H9 (cell line): ENCODE data around the gene DDX47. TPM values are rescaled to one million over a fixed set of nuclear protein-coding genes. Genes with fewer than 3 reads are reported as not detected.

Experiments
- DNase-seq: peaks from one replicate; pipeline ENCODE4 v3.0.0-alpha.2; 2017
- H2AFZ ChIP-seq: one replicate; pipeline ENCODE4 v1.6.1; 2013; ENCODE audit warnings: mild to moderate bottlenecking, low read length, control low read depth, moderate library complexity
- H2AK5ac ChIP-seq: 2 replicates; pipeline ENCODE4 v1.6.1; 2013; ENCODE audit warnings: low read length, control low read depth, mixed read lengths; ENCODE audit not compliant: insufficient read length
- H2BK120ac ChIP-seq: one replicate; pipeline ENCODE4 v1.6.1; 2013; ENCODE audit warnings: low read depth, mild to moderate bottlenecking, low read length, control low read depth, inconsistent platforms; ENCODE audit not compliant: poor library complexity, severe bottlenecking
- H2BK12ac ChIP-seq: 2 replicates; pipeline ENCODE4 v1.6.1; 2013; ENCODE audit warnings: low read length, control low read depth, mixed read lengths, low read depth; ENCODE audit not compliant: insufficient read length
- H2BK15ac ChIP-seq: 2 replicates; pipeline ENCODE4 v1.6.1; 2013; ENCODE audit warnings: low read depth, low read length, control low read depth
- H2BK20ac ChIP-seq: one replicate; pipeline ENCODE4 v1.6.1; 2013; ENCODE audit warnings: low read depth, mild to moderate bottlenecking, low read length, control low read depth, inconsistent platforms; ENCODE audit not compliant: poor library complexity, severe bottlenecking
- H2BK5ac ChIP-seq: 2 replicates; pipeline ENCODE4 v1.6.1; 2013; ENCODE audit warnings: low read length, control low read depth, mixed read lengths; ENCODE audit not compliant: insufficient read length
- H3K14ac ChIP-seq: 2 replicates; pipeline ENCODE4 v1.6.1; 2013; ENCODE audit warnings: low read length, control low read depth; ENCODE audit not compliant: insufficient read depth
- H3K18ac ChIP-seq: 2 replicates; pipeline ENCODE4 v1.6.1; 2013; ENCODE audit warnings: low read depth, mild to moderate bottlenecking, mixed read lengths, low read length, control low read depth; ENCODE audit not compliant: insufficient read length
- H3K23ac ChIP-seq: 2 replicates; pipeline ENCODE4 v1.6.1; 2013; ENCODE audit warnings: low read length, control low read depth, mixed read lengths, low read depth; ENCODE audit not compliant: insufficient read length
- H3K23me2 ChIP-seq: 2 replicates; pipeline ENCODE4 v1.6.1; 2013; ENCODE audit warnings: low read depth, mild to moderate bottlenecking, mixed read lengths, low read length, control low read depth; ENCODE audit not compliant: insufficient read length, poor library complexity, severe bottlenecking
- H3K27ac ChIP-seq: 2 replicates; pipeline ENCODE4 v1.5.1; 2013; ENCODE audit warnings: low read length, control low read depth, mixed read lengths, low read depth; ENCODE audit not compliant: insufficient read length
- H3K27me3 ChIP-seq: 2 replicates; pipeline ENCODE4 v1.6.1; 2013; ENCODE audit warnings: low read length, control low read depth, inconsistent platforms; ENCODE audit not compliant: insufficient read depth
- H3K4ac ChIP-seq: 2 replicates; pipeline ENCODE4 v1.6.1; 2013; ENCODE audit warnings: low read depth, mild to moderate bottlenecking, control low read depth, inconsistent platforms, low read length, moderate library complexity
- H3K4me1 ChIP-seq: 2 replicates; pipeline ENCODE4 v1.6.1; 2013; ENCODE audit warnings: low read length, control low read depth, inconsistent platforms; ENCODE audit not compliant: insufficient read depth
- H3K4me2 ChIP-seq: 2 replicates; pipeline ENCODE4 v1.6.1; 2013; ENCODE audit warnings: low read length, control low read depth, mixed read lengths; ENCODE audit not compliant: insufficient read length, insufficient read depth
- H3K56ac ChIP-seq: 2 replicates; pipeline ENCODE4 v1.6.1; 2013; ENCODE audit warnings: low read depth, mild to moderate bottlenecking, mixed read lengths, low read length, control low read depth; ENCODE audit not compliant: insufficient read length
- H3K79me1 ChIP-seq: 2 replicates; pipeline ENCODE4 v1.6.1; 2013; ENCODE audit warnings: low read depth, mild to moderate bottlenecking, moderate library complexity, low read length, control low read depth, inconsistent platforms; ENCODE audit not compliant: insufficient read depth, poor library complexity, severe bottlenecking
- H3K79me2 ChIP-seq: 2 replicates; pipeline ENCODE4 v1.6.1; 2013; ENCODE audit warnings: low read length, control low read depth, inconsistent platforms; ENCODE audit not compliant: insufficient read depth
- H3K9ac ChIP-seq: 2 replicates; pipeline ENCODE4 v1.6.1; 2013; ENCODE audit warnings: low read length, control low read depth, mixed read lengths; ENCODE audit not compliant: insufficient read length; ENCODE audit errors: extremely low read depth
- H3K9me3 ChIP-seq: one replicate; pipeline ENCODE4 v1.6.1; 2013; ENCODE audit warnings: low read depth, low read length, inconsistent platforms; ENCODE audit not compliant: control insufficient read depth
- H3T11ph ChIP-seq: one replicate; pipeline ENCODE4 v1.6.1; 2013; ENCODE audit warnings: mild to moderate bottlenecking, low read length, control low read depth, inconsistent platforms
- H4K20me1 ChIP-seq: one replicate; pipeline ENCODE4 v1.6.1; 2013; ENCODE audit not compliant: control insufficient read depth, insufficient read length, insufficient read depth
- H4K5ac ChIP-seq: 2 replicates; pipeline ENCODE4 v1.6.1; 2013; ENCODE audit warnings: low read depth, mild to moderate bottlenecking, mixed read lengths, low read length, control low read depth; ENCODE audit not compliant: insufficient read length
- H4K8ac ChIP-seq: replicated peaks from 2 replicates; pipeline ENCODE4 v1.6.1; 2013; ENCODE audit warnings: low read length, control low read depth, mixed read lengths, low read depth; ENCODE audit not compliant: insufficient read length
- H4K91ac ChIP-seq: 2 replicates; pipeline ENCODE4 v1.6.1; 2013; ENCODE audit warnings: low read depth, mild to moderate bottlenecking, moderate library complexity, mixed read lengths, low read length, control low read depth; ENCODE audit not compliant: insufficient read length
- H3K27ac Mint-ChIP-seq, 3 experiments: 2 replicates in 2 of 3; 3 replicates in 1 of 3; pipeline ENCODE4 v1.8.0; 2020 to 2021; ENCODE audit warnings: mixed read lengths in 3 of 3, mild to moderate bottlenecking in 1 of 3, moderate library complexity in 1 of 3
- H3K27me3 Mint-ChIP-seq: 2 replicates; pipeline ENCODE4 v1.8.0; 2021; ENCODE audit warnings: low read depth, mild to moderate bottlenecking, moderate library complexity, mixed read lengths
- H3K36me3 Mint-ChIP-seq, 3 experiments: 2 replicates in 2 of 3; 3 replicates in 1 of 3; pipeline ENCODE4 v1.8.0; 2020 to 2021; ENCODE audit warnings: low read depth in 3 of 3, mixed read lengths in 3 of 3; ENCODE audit not compliant: insufficient read depth in 1 of 3
- H3K4me1 Mint-ChIP-seq, 2 experiments: 2 replicates each; pipeline ENCODE4 v1.8.0; 2020; ENCODE audit warnings: mixed read lengths in 2 of 2
- H3K4me3 Mint-ChIP-seq, 2 experiments: 2 replicates in 1 of 2; 3 replicates in 1 of 2; pipeline ENCODE4 v1.8.0; 2020 to 2021; ENCODE audit warnings: mild to moderate bottlenecking in 2 of 2, mixed read lengths in 2 of 2, moderate library complexity in 1 of 2
- H3K9me3 Mint-ChIP-seq, 2 experiments: 2 replicates in 1 of 2; 3 replicates in 1 of 2; pipeline ENCODE4 v1.8.0; 2020; ENCODE audit warnings: mild to moderate bottlenecking in 2 of 2, mixed read lengths in 2 of 2, moderate library complexity in 1 of 2
- WGBS: extraction: QIAGEN DNeasy Blood & Tissue Kit; methylation state at CpG from one replicate; pipeline ENCODE4 v1.1.7; 2013; ENCODE audit warnings: missing lambda C conversion rate, low lambda C conversion rate, mixed read lengths; ENCODE audit not compliant: insufficient read length; ENCODE audit errors: extremely low coverage; 5-methylcytosine and 5-hydroxymethylcytosine counted together
- total RNA-seq: library from RNA; stranded (reverse); gene quantifications from 2 replicates; pipeline ENCODE4 v1.2.1, GENCODE V29; 2021
- TF ChIP-seq, protein P1 (sequence below): fragments of 200-600 bp; sonication (generic); conservative IDR thresholded peaks from 3 replicates; pipeline ENCODE4 v1.8.0; 2021; ENCODE audit warnings: antibody characterized with exemption, mild to moderate bottlenecking

DDX47 gene
- total RNA-seq, 1 experiment from 2014 or later, result 78.2 TPM

DNA sequence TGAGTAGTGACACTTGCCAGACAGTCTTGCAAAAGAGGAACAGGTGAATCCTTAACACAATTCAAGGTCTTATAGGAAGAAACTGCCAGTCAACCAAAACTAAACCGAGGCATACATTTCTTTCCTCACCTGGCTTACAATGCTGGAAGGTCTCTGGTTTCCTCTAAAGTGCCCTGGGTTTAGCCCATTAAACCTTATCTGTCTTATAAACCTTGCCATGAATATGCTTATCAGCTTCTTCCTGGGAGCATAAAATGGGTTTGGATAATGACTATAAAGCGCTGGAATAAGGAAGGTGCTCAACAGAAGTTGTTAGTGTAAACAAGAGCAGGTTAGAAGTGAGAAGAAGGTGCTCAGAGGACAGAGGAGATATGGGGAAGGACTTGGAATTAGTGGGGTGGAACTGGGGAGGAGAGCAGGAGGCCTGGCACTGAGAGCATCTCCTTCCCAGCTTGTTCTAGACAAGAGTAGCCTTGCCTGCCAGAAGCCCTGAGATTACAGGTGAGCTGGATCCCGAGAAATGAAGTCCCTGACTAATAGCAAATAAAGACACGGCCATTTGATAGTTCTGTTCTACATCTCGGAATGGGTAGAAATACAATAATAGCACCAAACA is 64.1 kb downstream of the DDX47 start:
- H2BK20ac ChIP-seq, result no peak overlapping the region
- H2BK5ac ChIP-seq, result no peak overlapping the region
- Mint-ChIP-seq H3K36me3 (peaks cover 0 to 4% (median 0%) of the 10 kb centered on the region in 3 experiments; a peak in 2 of 7 replicates), H3K9me3 (no peaks in the 10 kb centered on the region; a peak in 1 of 5 replicates), H3K4me3 (no peak overlapping the region), H3K27me3 (no peaks in the 10 kb centered on the region; the same call in 1 of the 2 replicates), H3K4me1 (peaks cover 13 to 33% of the 10 kb centered on the region in 2 experiments), H3K27ac (no peak overlapping the region)
- no peak overlapping the region for H2BK15ac ChIP-seq
- H2BK12ac ChIP-seq, result no peak overlapping the region
- no peak overlapping the region for H3K4ac ChIP-seq
- peak overlapping the region; percentile 44 for H2BK120ac ChIP-seq
- H2AK5ac ChIP-seq, result no peak overlapping the region
- no peaks in the 10 kb centered on the region for H3K23me2 ChIP-seq
- H3K79me1 ChIP-seq, result no peaks in the 10 kb centered on the region
- no peak overlapping the region for H3K4me2 ChIP-seq
- H4K20me1 ChIP-seq, result no peaks in the 10 kb centered on the region
- no peaks in the 10 kb centered on the region for H3K27me3 ChIP-seq
- no peak overlapping the region for H2AFZ ChIP-seq
- no CpG with 5 or more reads among the region's 5 CpGs for WGBS
- H4K91ac ChIP-seq, result no peak overlapping the region
- H3K18ac ChIP-seq, result no peak overlapping the region
- no peak for DNase-seq
- H3K56ac ChIP-seq, result no peak overlapping the region
- TF ChIP-seq, protein P1, sequence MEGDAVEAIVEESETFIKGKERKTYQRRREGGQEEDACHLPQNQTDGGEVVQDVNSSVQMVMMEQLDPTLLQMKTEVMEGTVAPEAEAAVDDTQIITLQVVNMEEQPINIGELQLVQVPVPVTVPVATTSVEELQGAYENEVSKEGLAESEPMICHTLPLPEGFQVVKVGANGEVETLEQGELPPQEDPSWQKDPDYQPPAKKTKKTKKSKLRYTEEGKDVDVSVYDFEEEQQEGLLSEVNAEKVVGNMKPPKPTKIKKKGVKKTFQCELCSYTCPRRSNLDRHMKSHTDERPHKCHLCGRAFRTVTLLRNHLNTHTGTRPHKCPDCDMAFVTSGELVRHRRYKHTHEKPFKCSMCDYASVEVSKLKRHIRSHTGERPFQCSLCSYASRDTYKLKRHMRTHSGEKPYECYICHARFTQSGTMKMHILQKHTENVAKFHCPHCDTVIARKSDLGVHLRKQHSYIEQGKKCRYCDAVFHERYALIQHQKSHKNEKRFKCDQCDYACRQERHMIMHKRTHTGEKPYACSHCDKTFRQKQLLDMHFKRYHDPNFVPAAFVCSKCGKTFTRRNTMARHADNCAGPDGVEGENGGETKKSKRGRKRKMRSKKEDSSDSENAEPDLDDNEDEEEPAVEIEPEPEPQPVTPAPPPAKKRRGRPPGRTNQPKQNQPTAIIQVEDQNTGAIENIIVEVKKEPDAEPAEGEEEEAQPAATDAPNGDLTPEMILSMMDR, result no peak
- no peak overlapping the region for H3K23ac ChIP-seq
- H3T11ph ChIP-seq, result no peak overlapping the region
- H3K79me2 ChIP-seq, result no peaks in the 10 kb centered on the region
- H3K14ac ChIP-seq, result no peak overlapping the region; the same call in 1 of the 2 replicates
- no peak overlapping the region for H4K5ac ChIP-seq
- no peak overlapping the region for H3K27ac ChIP-seq
- H4K8ac ChIP-seq, result no peak overlapping the region
- peaks cover 10% of the 10 kb centered on the region; the same call in 1 of the 2 replicates for H3K4me1 ChIP-seq
- no peaks in the 10 kb centered on the region for H3K9me3 ChIP-seq
- H3K9ac ChIP-seq, result no peak overlapping the region
